Ishikawa (cell line): Measurements from ENCODE around the gene SESTD1.

Source experiments
- CEBPB ChIP-seq: IDR thresholded peaks from 2 replicates; pipeline ENCODE4 v1.6.1; 2012
- CREB1 ChIP-seq: IDR thresholded peaks from 2 replicates; pipeline ENCODE4 v1.6.1; 2012; ENCODE audit warnings: low read depth
- EGR1 ChIP-seq: IDR thresholded peaks from 2 replicates; pipeline ENCODE4 v1.6.1; 2012
- EP300 ChIP-seq: IDR thresholded peaks from 2 replicates; pipeline ENCODE4 v1.6.1; 2012; ENCODE audit warnings: borderline replicate concordance
- FOXM1 ChIP-seq: IDR thresholded peaks from 2 replicates; pipeline ENCODE4 v1.6.1; 2012; ENCODE audit warnings: low read depth, borderline replicate concordance
- NFIC ChIP-seq: IDR thresholded peaks from 2 replicates; pipeline ENCODE4 v1.6.1; 2012
- RAD21 ChIP-seq: IDR thresholded peaks from 2 replicates; pipeline ENCODE4 v1.6.1; 2012; ENCODE audit warnings: low read depth
- REST ChIP-seq: IDR thresholded peaks from 2 replicates; pipeline ENCODE4 v1.6.1; 2012; ENCODE audit warnings: low read depth, mild to moderate bottlenecking
- TAF1 ChIP-seq: IDR thresholded peaks from 2 replicates; pipeline ENCODE4 v1.6.1; 2012; ENCODE audit warnings: low read depth, mild to moderate bottlenecking
- TCF12 ChIP-seq: IDR thresholded peaks from 2 replicates; pipeline ENCODE4 v1.6.1; 2012; ENCODE audit warnings: low read depth
- TEAD4 ChIP-seq: IDR thresholded peaks from 2 replicates; pipeline ENCODE4 v1.6.1; 2012
- YY1 ChIP-seq: IDR thresholded peaks from 2 replicates; pipeline ENCODE4 v1.6.1; 2012; ENCODE audit warnings: low read depth
- ZBTB7A ChIP-seq: IDR thresholded peaks from 2 replicates; pipeline ENCODE4 v1.6.1; 2012; ENCODE audit warnings: low read depth
- TF ChIP-seq, protein P1 (sequence below): IDR thresholded peaks from 2 replicates; pipeline ENCODE4 v1.6.1; 2012
- TF ChIP-seq, protein P2 (sequence below): IDR thresholded peaks from 2 replicates; pipeline ENCODE4 v1.6.1; 2012

Gene SESTD1

GRCh38 chr2:179098080-179098689 lies 166.4 kb downstream of the SESTD1 start:
- TF ChIP-seq TCF12 (no peak), REST (no peak), CREB1 (no peak), ZBTB7A (no peak), EGR1 (no peak), RAD21 (no peak)
- TF ChIP-seq, protein P1, sequence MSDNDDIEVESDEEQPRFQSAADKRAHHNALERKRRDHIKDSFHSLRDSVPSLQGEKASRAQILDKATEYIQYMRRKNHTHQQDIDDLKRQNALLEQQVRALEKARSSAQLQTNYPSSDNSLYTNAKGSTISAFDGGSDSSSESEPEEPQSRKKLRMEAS: no peak

- TF ChIP-seq FOXM1 (no peak), TAF1 (no peak), TEAD4 (no peak), YY1 (no peak), ZBTB7A (no peak), NFIC (no peak), CEBPB (no peak), EGR1 (no peak), CREB1 (no peak), EP300 (no peak), RAD21 (no peak), TCF12 (no peak), REST (no peak)
- TF ChIP-seq, protein P2, sequence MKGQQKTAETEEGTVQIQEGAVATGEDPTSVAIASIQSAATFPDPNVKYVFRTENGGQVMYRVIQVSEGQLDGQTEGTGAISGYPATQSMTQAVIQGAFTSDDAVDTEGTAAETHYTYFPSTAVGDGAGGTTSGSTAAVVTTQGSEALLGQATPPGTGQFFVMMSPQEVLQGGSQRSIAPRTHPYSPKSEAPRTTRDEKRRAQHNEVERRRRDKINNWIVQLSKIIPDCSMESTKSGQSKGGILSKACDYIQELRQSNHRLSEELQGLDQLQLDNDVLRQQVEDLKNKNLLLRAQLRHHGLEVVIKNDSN: no peak
- TF ChIP-seq, protein P1: no peak
These were observed 167.5 kb downstream of the SESTD1 start for GRCh38 chr2:179097131-179097530.

- TF ChIP-seq, protein P1: no peak
- TF ChIP-seq TCF12: no peak
- TF ChIP-seq REST: no peak
- TF ChIP-seq NFIC: no peak
- no peak for TF ChIP-seq RAD21
These were observed 168.5 kb downstream of the SESTD1 start for GRCh38 chr2:179096090-179096489.

DNA sequence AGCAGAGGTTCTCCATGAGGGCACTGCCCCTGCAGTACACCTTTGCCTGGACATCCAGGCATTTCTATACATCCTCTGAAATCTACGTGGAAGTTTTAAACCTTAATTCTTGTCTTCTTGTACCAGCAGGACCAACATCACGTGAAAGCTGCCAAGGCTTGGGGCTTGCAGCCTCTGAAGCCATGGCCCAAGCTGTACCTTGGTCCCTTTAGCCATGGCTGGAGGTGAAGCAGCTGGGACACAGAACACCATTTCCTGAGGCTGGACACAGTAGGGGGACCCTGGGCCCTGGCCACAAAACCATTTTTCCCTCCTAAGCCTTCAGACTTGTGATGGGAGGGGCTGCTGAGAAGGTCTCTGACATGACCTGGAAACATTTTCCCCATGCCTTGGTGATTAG lies 181.9 kb downstream of the SESTD1 start:
- TF ChIP-seq ZBTB7A: no peak
- TF ChIP-seq TEAD4: no peak
- no peak for TF ChIP-seq TCF12
- TF ChIP-seq NFIC: no peak
- TF ChIP-seq, protein P2: no peak
- TF ChIP-seq CREB1: no peak

DNA sequence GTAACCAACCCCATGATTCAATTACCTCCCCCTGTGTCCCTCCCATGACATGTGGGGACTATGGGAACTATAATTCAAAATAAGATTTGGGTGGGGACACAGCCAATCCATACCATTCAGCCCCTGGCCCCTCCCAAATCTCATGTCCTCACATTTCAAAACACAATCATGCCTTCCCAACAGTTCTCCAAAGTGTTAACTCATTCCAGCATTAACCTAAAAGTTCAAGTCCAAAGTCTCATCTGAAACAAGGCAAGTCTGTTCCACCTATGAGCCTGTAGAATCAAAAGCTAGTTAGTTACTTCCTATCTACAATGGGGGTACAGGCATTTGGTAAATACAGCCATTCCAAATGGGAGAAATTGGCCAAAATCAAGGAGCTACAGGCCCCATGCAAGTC lies 182.7 kb downstream of the SESTD1 start:
- TF ChIP-seq, protein P1: no peak
- TF ChIP-seq TCF12: no peak
- no peak for TF ChIP-seq CEBPB
- TF ChIP-seq FOXM1: no peak
- TF ChIP-seq NFIC: no peak
- TF ChIP-seq, protein P2: no peak
- TF ChIP-seq YY1: no peak
- no peak for TF ChIP-seq RAD21
- no peak for TF ChIP-seq TAF1
- no peak for TF ChIP-seq EP300
- no peak for TF ChIP-seq CREB1
- TF ChIP-seq ZBTB7A: no peak
- no peak for TF ChIP-seq TEAD4
- no peak for TF ChIP-seq EGR1
- TF ChIP-seq REST: no peak
